ENCODE results near the gene TGFBR3.

DNA sequence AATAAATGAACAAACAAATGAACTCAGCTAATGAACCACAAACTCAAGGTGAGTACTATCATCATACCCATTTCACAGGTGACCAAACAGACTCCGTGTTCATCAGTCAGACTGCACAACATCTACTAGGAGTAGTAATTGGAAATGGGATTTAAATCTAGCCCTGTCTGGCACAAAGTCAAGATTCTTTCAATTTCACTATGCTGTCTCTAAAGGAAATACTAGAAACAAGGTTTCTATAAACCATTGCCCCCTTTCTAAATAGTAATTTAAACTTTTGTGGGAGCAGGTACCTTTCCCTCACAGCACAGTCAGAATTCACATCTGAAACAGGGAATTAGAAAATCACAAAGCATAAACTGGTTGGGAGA, 160.3 kb downstream of the TGFBR3 start:
- no peak for TF ChIP-seq CTCF (IDR thresholded peaks at IDR 0.05)
- no peak for TF ChIP-seq POLR2A (IDR thresholded peaks at IDR 0.05)
